AG04450 (cell line): ENCODE data around the gene GPR150. TPM values are rescaled to one million over a fixed set of nuclear protein-coding genes. Genes with fewer than 3 reads are reported as not detected.

Experiments
- CTCF ChIA-PET: fragments of 300-600, 350-600 bp; formaldehyde crosslinking; extraction: SDS; loops from one replicate; lab custom pipeline; 2022; ENCODE audit warnings: antibody characterized with exemption, inconsistent platforms; lab: Charles Lee
- POLR2A ChIA-PET: fragments of 350-600 bp; formaldehyde crosslinking; extraction: SDS; loops from one replicate; lab custom pipeline; 2021; ENCODE audit warnings: antibody characterized with exemption, inconsistent platforms; lab: Yijun Ruan, JAX
- DNase-seq: peaks from one replicate; pipeline ENCODE4 v3.0.0-alpha.2; 2011; ENCODE audit warnings: low read depth, low spot score
- H3K27ac ChIP-seq: one replicate; pipeline ENCODE4 v1.5.1; 2012; ENCODE audit warnings: low read depth, low read length, control low read depth
- H3K27me3 ChIP-seq: one replicate; pipeline ENCODE4 v1.6.0; 2012; ENCODE audit warnings: low read length; ENCODE audit not compliant: control insufficient read depth, insufficient read depth
- H3K4me3 ChIP-seq: 2 replicates; pipeline ENCODE4 v1.5.1; 2011; ENCODE audit warnings: mild to moderate bottlenecking, low read depth, low read length, control low read depth
- H3K9me3 ChIP-seq: 2 replicates; pipeline ENCODE4 v1.5.1; 2012; ENCODE audit warnings: low read length; ENCODE audit not compliant: control insufficient read depth, insufficient read depth
- polyA plus RNA-seq: library from polyadenylated mRNA; depleted of rRNA; stranded (reverse); fragments of >200 nt; gene quantifications from 2 replicates; pipeline ENCODE4 v1.2.3, GENCODE V29; 2011; rRNA removed
- TF ChIP-seq, protein P1 (sequence below): IDR thresholded peaks from 2 replicates; pipeline ENCODE4 v1.5.1; 2011; ENCODE audit warnings: low read depth, low read length, control low read depth, inconsistent platforms

Gene GPR150
- polyA plus RNA-seq, 1 experiment: 0.17 TPM

DNA sequence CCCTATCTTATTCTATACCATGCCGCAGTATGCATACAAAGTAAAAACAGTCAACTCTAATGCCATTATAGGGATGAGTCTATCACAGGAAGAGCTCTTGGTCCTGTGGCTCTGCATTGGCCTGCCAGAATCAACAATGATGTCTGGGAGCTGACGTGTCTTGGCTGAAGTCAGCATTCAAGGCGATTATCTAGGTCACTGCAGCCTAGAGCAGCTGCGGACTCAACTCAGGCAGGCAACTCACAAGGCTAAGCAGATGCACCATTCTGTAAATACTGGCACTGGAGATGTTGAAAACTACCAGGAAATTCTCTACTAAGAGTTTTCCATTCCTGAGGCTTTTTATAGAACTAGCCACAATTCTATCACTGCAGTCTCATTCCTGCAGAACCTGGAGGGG, 49.7 kb downstream of the GPR150 start:
- Histone ChIP-seq H3K27me3 (no peaks in the 10 kb centered on the region), H3K9me3 (no peaks in the 10 kb centered on the region), H3K4me3 (no peak overlapping the region), H3K27ac (peak overlapping the region; percentile 71)
- ChIA-PET POLR2A (interaction anchor here (0.6 to 2.6 kb wide), 7 partner anchors 23 to 1032 kb away, joined by 3 to 20 read pairs (median 4); partner anchors contain the start of genes RFESD and RHOBTB3), CTCF (interaction anchor here (1.1 to 2.3 kb wide), 2 partner anchors 23 to 177 kb away, joined by 3 to 11 read pairs; partner anchors contain the start of gene RFESD)
- TF ChIP-seq, protein P1, sequence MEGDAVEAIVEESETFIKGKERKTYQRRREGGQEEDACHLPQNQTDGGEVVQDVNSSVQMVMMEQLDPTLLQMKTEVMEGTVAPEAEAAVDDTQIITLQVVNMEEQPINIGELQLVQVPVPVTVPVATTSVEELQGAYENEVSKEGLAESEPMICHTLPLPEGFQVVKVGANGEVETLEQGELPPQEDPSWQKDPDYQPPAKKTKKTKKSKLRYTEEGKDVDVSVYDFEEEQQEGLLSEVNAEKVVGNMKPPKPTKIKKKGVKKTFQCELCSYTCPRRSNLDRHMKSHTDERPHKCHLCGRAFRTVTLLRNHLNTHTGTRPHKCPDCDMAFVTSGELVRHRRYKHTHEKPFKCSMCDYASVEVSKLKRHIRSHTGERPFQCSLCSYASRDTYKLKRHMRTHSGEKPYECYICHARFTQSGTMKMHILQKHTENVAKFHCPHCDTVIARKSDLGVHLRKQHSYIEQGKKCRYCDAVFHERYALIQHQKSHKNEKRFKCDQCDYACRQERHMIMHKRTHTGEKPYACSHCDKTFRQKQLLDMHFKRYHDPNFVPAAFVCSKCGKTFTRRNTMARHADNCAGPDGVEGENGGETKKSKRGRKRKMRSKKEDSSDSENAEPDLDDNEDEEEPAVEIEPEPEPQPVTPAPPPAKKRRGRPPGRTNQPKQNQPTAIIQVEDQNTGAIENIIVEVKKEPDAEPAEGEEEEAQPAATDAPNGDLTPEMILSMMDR: no peak
- peak; percentile 97 for DNase-seq

DNA sequence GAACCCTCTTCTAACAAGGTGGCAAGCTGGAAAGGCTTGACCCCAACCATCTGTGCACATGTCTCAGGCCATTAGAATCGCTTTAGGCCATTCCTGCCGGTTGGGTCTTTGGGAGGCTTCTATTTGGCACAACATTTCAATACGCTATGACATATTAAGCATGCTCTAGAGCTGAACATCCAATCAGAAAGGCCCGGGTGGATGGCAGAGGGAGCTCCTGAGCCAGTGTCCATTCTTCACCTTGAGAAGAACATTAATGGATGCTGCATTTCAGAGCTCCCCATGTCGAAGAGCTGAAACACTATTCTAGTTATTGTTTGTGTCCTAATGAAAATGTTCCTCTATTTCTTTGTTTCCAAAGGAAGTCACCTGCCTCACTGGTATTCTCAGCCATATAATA, 50.1 kb downstream of the GPR150 start:
- no peaks in the 10 kb centered on the region for H3K27me3 ChIP-seq
- no peaks in the 10 kb centered on the region for H3K9me3 ChIP-seq
- CTCF ChIA-PET: interaction anchor here (1.0 to 2.3 kb wide), 3 partner anchors 23 to 179 kb away, joined by 3 to 11 read pairs (median 3); partner anchors contain the start of gene RFESD
- H3K4me3 ChIP-seq: no peak overlapping the region
- POLR2A ChIA-PET: interaction anchor here (0.9 to 2.6 kb wide), 6 partner anchors 23 to 92 kb away, joined by 3 to 20 read pairs (median 5); partner anchors contain the start of genes RFESD and RHOBTB3
- DNase-seq: no peak
- TF ChIP-seq, protein P1: no peak
- peak overlapping the region; percentile 69 for H3K27ac ChIP-seq

DNA sequence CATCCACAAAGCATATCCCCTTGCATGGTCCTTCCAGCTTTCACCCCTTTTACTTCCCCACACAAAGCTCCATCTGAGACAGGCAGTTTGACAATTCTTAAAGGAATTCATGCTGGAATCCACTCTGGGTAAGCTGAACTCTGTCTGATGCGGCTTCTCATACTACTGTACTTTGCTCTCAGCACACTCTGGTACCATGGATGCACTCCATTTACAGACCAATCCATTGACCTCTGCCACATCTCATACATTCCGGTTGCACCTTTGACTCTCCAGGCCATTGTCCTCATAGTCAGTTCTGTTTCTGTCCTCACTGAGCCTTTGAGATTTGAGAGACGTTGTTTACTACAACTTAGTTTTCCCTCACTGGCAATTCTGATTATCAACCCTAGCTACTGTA, 50.7 kb downstream of the GPR150 start:
- Histone ChIP-seq H3K4me3 (no peak overlapping the region), H3K27ac (no peak overlapping the region), H3K27me3 (no peaks in the 10 kb centered on the region), H3K9me3 (no peaks in the 10 kb centered on the region)
- CTCF ChIA-PET: interaction anchor here (1.0 to 2.3 kb wide), 3 partner anchors 24 to 179 kb away, joined by 3 to 11 read pairs (median 3); partner anchors contain the start of gene RFESD
- TF ChIP-seq, protein P1: no peak
- POLR2A ChIA-PET: interaction anchor here (1.1 to 2.6 kb wide), 3 partner anchors 42 to 61 kb away, joined by 3 to 20 read pairs (median 9); partner anchors contain the start of gene RHOBTB3
- DNase-seq: no peak

Other genes with a start within 250 kb of the GPR150 start
- gene FAM81B, start 228.7 kb upstream of the GPR150 start, polyA plus RNA-seq: not detected in 2 replicates
- gene SKIC3, start 65.1 kb upstream of the GPR150 start, polyA plus RNA-seq: 81.5 and 118 TPM in 2 replicates
- gene ARSK, start 65.0 kb upstream of the GPR150 start, polyA plus RNA-seq: 12.2 and 18.3 TPM in 2 replicates
- 3.0 and 3.8 TPM in 2 replicates for gene RFESD, start 26.7 kb downstream of the GPR150 start, polyA plus RNA-seq
- gene SPATA9, start 62.9 kb downstream of the GPR150 start, polyA plus RNA-seq: 1.8 and 2.4 TPM in 2 replicates
- gene RHOBTB3, start 111.2 kb downstream of the GPR150 start, polyA plus RNA-seq: 303 and 360 TPM in 2 replicates
- 233 and 306 TPM in 2 replicates for gene GLRX, start 202.6 kb downstream of the GPR150 start, polyA plus RNA-seq